Ishikawa (cell line): ENCODE data around the gene KCNQ5.

Experiments
- CEBPB ChIP-seq: IDR thresholded peaks from 2 replicates; pipeline ENCODE4 v1.6.1; 2012
- CREB1 ChIP-seq: IDR thresholded peaks from 2 replicates; pipeline ENCODE4 v1.6.1; 2012; ENCODE audit warnings: low read depth
- EGR1 ChIP-seq: IDR thresholded peaks from 2 replicates; pipeline ENCODE4 v1.6.1; 2012
- EP300 ChIP-seq: IDR thresholded peaks from 2 replicates; pipeline ENCODE4 v1.6.1; 2012; ENCODE audit warnings: borderline replicate concordance
- FOXM1 ChIP-seq: IDR thresholded peaks from 2 replicates; pipeline ENCODE4 v1.6.1; 2012; ENCODE audit warnings: low read depth, borderline replicate concordance
- NFIC ChIP-seq: IDR thresholded peaks from 2 replicates; pipeline ENCODE4 v1.6.1; 2012
- RAD21 ChIP-seq: IDR thresholded peaks from 2 replicates; pipeline ENCODE4 v1.6.1; 2012; ENCODE audit warnings: low read depth
- TAF1 ChIP-seq: IDR thresholded peaks from 2 replicates; pipeline ENCODE4 v1.6.1; 2012; ENCODE audit warnings: low read depth, mild to moderate bottlenecking
- TCF12 ChIP-seq: IDR thresholded peaks from 2 replicates; pipeline ENCODE4 v1.6.1; 2012; ENCODE audit warnings: low read depth
- TEAD4 ChIP-seq: IDR thresholded peaks from 2 replicates; pipeline ENCODE4 v1.6.1; 2012
- YY1 ChIP-seq: IDR thresholded peaks from 2 replicates; pipeline ENCODE4 v1.6.1; 2012; ENCODE audit warnings: low read depth
- ZBTB7A ChIP-seq: IDR thresholded peaks from 2 replicates; pipeline ENCODE4 v1.6.1; 2012; ENCODE audit warnings: low read depth
- TF ChIP-seq, protein P1 (sequence below): IDR thresholded peaks from 2 replicates; pipeline ENCODE4 v1.6.1; 2012
- TF ChIP-seq, protein P2 (sequence below): IDR thresholded peaks from 2 replicates; pipeline ENCODE4 v1.6.1; 2012; ENCODE audit warnings: low read depth, mild to moderate bottlenecking
- TF ChIP-seq, protein P3 (sequence below): IDR thresholded peaks from 2 replicates; pipeline ENCODE4 v1.6.1; 2012

Gene KCNQ5

DNA sequence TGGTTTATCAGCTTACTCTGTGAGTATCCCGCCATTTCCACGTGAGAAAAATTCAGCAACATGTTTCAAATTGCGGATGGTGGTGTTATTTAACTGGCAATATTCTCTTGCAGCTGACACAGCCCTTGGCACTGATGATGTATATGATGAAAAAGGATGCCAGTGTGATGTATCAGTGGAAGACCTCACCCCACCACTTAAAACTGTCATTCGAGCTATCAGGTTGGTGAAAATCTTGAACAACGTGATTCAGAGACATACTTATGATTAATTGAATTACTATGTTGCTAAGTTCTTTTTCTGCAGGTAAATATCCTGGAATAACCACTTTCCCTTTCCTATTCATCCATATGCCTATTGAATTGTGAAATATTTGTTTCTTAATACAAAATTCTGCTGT is 547.8 kb downstream of the KCNQ5 start:
- TF ChIP-seq CREB1 (no peak), FOXM1 (no peak), ZBTB7A (no peak), CEBPB (no peak), TEAD4 (no peak), RAD21 (no peak), YY1 (no peak)
- TF ChIP-seq, protein P1, sequence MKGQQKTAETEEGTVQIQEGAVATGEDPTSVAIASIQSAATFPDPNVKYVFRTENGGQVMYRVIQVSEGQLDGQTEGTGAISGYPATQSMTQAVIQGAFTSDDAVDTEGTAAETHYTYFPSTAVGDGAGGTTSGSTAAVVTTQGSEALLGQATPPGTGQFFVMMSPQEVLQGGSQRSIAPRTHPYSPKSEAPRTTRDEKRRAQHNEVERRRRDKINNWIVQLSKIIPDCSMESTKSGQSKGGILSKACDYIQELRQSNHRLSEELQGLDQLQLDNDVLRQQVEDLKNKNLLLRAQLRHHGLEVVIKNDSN: no peak
- TF ChIP-seq, protein P2, sequence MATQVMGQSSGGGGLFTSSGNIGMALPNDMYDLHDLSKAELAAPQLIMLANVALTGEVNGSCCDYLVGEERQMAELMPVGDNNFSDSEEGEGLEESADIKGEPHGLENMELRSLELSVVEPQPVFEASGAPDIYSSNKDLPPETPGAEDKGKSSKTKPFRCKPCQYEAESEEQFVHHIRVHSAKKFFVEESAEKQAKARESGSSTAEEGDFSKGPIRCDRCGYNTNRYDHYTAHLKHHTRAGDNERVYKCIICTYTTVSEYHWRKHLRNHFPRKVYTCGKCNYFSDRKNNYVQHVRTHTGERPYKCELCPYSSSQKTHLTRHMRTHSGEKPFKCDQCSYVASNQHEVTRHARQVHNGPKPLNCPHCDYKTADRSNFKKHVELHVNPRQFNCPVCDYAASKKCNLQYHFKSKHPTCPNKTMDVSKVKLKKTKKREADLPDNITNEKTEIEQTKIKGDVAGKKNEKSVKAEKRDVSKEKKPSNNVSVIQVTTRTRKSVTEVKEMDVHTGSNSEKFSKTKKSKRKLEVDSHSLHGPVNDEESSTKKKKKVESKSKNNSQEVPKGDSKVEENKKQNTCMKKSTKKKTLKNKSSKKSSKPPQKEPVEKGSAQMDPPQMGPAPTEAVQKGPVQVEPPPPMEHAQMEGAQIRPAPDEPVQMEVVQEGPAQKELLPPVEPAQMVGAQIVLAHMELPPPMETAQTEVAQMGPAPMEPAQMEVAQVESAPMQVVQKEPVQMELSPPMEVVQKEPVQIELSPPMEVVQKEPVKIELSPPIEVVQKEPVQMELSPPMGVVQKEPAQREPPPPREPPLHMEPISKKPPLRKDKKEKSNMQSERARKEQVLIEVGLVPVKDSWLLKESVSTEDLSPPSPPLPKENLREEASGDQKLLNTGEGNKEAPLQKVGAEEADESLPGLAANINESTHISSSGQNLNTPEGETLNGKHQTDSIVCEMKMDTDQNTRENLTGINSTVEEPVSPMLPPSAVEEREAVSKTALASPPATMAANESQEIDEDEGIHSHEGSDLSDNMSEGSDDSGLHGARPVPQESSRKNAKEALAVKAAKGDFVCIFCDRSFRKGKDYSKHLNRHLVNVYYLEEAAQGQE: no peak
- TF ChIP-seq, protein P3, sequence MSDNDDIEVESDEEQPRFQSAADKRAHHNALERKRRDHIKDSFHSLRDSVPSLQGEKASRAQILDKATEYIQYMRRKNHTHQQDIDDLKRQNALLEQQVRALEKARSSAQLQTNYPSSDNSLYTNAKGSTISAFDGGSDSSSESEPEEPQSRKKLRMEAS: no peak

DNA sequence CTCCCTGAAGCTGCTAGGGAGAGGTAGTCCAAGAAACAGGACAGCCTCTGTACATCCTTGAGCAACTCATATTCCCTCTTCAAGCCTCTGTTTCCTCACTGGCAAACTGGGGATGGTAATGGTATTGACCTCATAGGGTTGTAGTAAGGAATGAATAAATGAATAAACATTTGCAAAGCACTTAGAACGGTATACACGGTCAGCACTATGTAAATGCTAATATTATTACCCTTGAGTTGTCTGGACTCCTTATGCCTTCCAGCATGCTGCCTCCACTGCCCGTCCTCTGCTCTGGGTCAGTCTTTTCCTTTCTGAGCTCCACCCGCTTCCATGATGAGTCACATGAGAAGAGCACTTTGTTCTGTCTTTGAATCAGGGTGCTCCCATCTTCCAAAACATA is 552.8 kb downstream of the KCNQ5 start:
- no peak for TF ChIP-seq TAF1
- TF ChIP-seq CEBPB: no peak
- no peak for TF ChIP-seq EP300
- TF ChIP-seq NFIC: no peak
- TF ChIP-seq ZBTB7A: no peak
- no peak for TF ChIP-seq TEAD4
- no peak for TF ChIP-seq YY1
- no peak for TF ChIP-seq EGR1

DNA sequence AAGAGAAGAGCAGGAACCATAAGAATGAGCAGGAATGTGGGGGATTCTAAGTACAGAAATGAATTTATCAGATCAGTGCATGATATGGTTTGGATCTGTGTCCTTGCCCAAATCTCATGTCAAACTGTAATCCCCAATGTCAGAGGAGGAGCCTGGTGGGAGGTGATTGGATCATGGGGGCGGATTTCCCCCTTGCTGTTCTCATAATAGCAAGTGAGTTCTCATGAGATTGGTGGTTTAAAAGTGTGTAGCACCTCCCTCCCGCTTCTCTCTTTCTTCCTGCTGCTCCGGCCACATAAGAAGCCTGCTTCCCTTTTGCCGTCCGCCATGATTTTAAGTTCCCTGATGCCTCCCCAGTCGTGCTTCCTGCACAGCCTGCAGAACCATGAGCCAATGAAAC is 554.2 kb downstream of the KCNQ5 start:
- no peak for TF ChIP-seq EGR1
- TF ChIP-seq YY1: no peak
- TF ChIP-seq, protein P3: no peak
- TF ChIP-seq ZBTB7A: no peak
- TF ChIP-seq TAF1: no peak
- no peak for TF ChIP-seq FOXM1
- TF ChIP-seq, protein P2: no peak
- TF ChIP-seq EP300: no peak
- TF ChIP-seq CEBPB: no peak
- TF ChIP-seq TCF12: no peak
- no peak for TF ChIP-seq CREB1
- TF ChIP-seq RAD21: no peak
- no peak for TF ChIP-seq TEAD4
- no peak for TF ChIP-seq NFIC
- TF ChIP-seq, protein P1: no peak

DNA sequence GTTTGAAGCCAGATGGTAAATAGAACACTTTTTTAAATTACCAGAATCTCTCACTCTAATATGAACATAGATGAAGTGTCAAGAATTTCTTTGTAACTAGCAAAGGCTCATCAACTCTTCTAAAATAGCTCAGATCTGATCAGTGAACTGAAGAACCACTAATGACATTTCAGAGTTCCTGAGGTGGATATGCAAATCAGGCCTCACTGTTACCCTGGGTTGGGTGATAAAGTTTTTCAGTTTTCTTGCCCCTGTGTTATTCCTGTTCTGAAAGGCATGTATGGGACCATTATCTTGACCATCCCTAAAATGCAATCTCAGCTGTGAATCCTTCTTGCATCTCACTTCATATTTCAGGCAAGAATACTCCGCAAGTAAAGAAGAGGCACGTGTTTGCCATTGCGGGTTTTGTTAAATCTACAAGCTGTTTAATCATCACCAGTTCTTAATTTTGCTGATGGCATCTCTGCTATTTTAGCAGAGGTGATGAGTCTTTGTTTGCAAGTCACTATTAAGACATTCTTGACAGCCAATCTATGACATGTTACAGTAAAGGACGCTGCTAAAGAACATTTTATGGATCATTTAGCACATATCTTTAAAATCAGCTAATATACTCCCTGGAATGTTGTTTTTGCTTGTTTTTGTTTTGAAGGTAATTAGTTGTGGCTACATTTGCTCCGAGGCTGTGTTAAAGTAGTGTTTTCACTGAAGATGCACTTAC is 555.5 kb downstream of the KCNQ5 start:
- TF ChIP-seq ZBTB7A: no peak
- TF ChIP-seq TAF1: no peak
- no peak for TF ChIP-seq TEAD4
- no peak for TF ChIP-seq CREB1
- TF ChIP-seq, protein P1: no peak
- TF ChIP-seq EGR1: no peak
- TF ChIP-seq, protein P3: no peak
- TF ChIP-seq, protein P2: no peak
- TF ChIP-seq YY1: no peak
- TF ChIP-seq FOXM1: no peak
- no peak for TF ChIP-seq RAD21
- no peak for TF ChIP-seq TCF12
